WERI-Rb-1 (cell line): ENCODE measurements around the gene PPP6R1.

Experiments
- DNase-seq: peaks from one replicate; pipeline ENCODE4 v3.0.0-alpha.2; 2020
- H3K27ac ChIP-seq: fragments of 250-450 bp; sonication (Bioruptor Pico); 2 replicates; pipeline ENCODE4 v1.5.1; 2020; ENCODE audit warnings: mild to moderate bottlenecking, moderate library complexity
- H3K27me3 ChIP-seq: fragments of 250-450 bp; sonication (Bioruptor Pico); 2 replicates; pipeline ENCODE4 v1.5.1; 2021; ENCODE audit warnings: mild to moderate bottlenecking, low read depth, moderate library complexity; ENCODE audit not compliant: insufficient read depth, severe bottlenecking
- H3K36me3 ChIP-seq: fragments of 250-450 bp; sonication (Bioruptor Pico); 2 replicates; pipeline ENCODE4 v1.5.1; 2020; ENCODE audit warnings: mild to moderate bottlenecking, moderate library complexity
- H3K4me3 ChIP-seq: 2 replicates; pipeline ENCODE4 v1.5.1; 2011; ENCODE audit warnings: low read depth, mild to moderate bottlenecking, control low read depth, low read length
- H3K9me3 ChIP-seq: fragments of 250-450 bp; sonication (Bioruptor Pico); 2 replicates; pipeline ENCODE4 v1.5.1; 2021; ENCODE audit warnings: mild to moderate bottlenecking, moderate library complexity; ENCODE audit not compliant: severe bottlenecking
- CTCF ChIP-seq: IDR thresholded peaks from 2 replicates; pipeline ENCODE4 v1.5.1; 2011; ENCODE audit warnings: low read depth, mild to moderate bottlenecking, control low read depth, inconsistent platforms, low read length

PPP6R1 gene, protein sequence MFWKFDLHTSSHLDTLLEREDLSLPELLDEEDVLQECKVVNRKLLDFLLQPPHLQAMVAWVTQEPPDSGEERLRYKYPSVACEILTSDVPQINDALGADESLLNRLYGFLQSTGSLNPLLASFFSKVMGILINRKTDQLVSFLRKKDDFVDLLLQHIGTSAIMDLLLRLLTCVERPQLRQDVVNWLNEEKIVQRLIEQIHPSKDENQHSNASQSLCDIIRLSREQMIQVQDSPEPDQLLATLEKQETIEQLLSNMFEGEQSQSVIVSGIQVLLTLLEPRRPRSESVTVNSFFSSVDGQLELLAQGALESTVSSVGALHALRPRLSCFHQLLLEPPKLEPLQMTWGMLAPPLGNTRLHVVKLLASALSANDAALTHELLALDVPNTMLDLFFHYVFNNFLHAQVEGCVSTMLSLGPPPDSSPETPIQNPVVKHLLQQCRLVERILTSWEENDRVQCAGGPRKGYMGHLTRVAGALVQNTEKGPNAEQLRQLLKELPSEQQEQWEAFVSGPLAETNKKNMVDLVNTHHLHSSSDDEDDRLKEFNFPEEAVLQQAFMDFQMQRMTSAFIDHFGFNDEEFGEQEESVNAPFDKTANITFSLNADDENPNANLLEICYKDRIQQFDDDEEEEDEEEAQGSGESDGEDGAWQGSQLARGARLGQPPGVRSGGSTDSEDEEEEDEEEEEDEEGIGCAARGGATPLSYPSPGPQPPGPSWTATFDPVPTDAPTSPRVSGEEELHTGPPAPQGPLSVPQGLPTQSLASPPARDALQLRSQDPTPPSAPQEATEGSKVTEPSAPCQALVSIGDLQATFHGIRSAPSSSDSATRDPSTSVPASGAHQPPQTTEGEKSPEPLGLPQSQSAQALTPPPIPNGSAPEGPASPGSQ

GRCh38 chr19:55258828-55259539 is at the start of gene PPP6R1:
TSS of gene PPP6R1 (minus strand) at chr19:55259017. CDS start at chr19:55247103, 11,914 bp downstream.
- no peak for TF ChIP-seq CTCF
- H3K27ac ChIP-seq = peak within 1 kb of the TSS; percentile 98

GRCh38 chr19:55308281-55308680 is 49.5 kb upstream of the PPP6R1 start:
- H3K4me3 ChIP-seq = no peak overlapping the region
- peaks cover 48% of the 10 kb centered on the region for H3K36me3 ChIP-seq
- no peak for DNase-seq
- no peak overlapping the region for H3K27ac ChIP-seq
- no peak for TF ChIP-seq CTCF
- H3K27me3 ChIP-seq = no peaks in the 10 kb centered on the region
- H3K9me3 ChIP-seq = no peaks in the 10 kb centered on the region

More at GRCh38 chr19:55258828-55259539, at the start of gene PPP6R1:
- H3K27me3 ChIP-seq = no peaks in the 10 kb centered on the region
- peak; percentile 97 for DNase-seq
- no peaks in the 10 kb centered on the region for H3K9me3 ChIP-seq
- H3K4me3 ChIP-seq = peak within 1 kb of the TSS; percentile 87
- H3K36me3 ChIP-seq = peaks cover 37% of the 10 kb centered on the region

DNA sequence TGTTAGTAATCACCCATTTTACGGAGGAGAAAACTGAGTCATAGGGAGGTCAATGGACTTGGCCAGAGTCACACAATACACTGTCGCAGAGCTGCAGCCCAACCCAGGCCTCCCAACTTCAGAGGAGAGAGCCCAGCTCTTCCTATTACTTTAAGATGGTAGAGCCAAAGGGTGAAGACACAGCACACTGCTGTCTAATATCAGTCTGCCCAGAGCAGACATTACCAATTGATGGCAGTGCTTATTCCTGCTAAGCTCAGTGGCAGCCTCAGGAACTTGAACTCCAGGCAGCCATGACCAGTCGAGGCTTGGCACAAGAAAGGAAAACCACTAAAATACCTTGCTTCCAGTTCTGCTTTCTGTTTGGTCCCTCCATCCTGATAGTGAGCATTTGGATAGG is 47.9 kb upstream of the PPP6R1 start:
- no peak for TF ChIP-seq CTCF
- H3K4me3 ChIP-seq = no peak overlapping the region
- no peaks in the 10 kb centered on the region for H3K27me3 ChIP-seq
- H3K36me3 ChIP-seq = peaks cover 56% of the 10 kb centered on the region
- no peak overlapping the region for H3K27ac ChIP-seq
- H3K9me3 ChIP-seq = no peaks in the 10 kb centered on the region
- DNase-seq = no peak

DNA sequence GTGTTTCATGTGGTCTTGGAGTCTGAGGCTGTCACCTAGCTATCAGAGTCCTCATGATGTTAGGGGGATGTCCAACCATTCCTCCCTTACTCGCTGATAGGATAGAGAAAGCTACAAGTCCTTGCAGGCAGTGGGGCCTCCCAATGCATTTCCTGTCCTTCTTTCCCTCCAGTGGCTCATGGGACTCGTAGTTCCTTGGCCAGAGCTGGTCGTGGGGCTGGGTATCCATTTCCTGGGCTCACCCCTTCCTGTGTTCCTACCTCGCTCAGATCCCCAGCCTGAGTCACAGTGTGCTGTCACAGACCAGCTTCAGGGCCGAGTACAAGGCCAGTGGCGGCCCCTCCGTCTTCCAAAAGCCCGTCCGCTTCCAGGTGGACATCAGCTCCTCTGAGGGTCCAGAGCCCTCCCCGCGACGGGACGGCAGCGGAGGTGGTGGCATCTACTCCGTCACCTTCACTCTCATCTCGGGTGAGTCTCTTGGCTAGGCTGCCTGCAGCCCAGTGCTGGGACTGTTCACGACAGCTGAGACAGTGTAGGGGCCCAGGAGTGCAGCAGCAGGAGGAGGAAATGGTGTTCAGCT is 47.3 kb upstream of the PPP6R1 start:
- no peak overlapping the region for H3K4me3 ChIP-seq
- no peak overlapping the region for H3K27ac ChIP-seq
- no peaks in the 10 kb centered on the region for H3K9me3 ChIP-seq
- no peaks in the 10 kb centered on the region for H3K27me3 ChIP-seq
- no peak for DNase-seq
- H3K36me3 ChIP-seq = peaks cover 61% of the 10 kb centered on the region
- no peak for TF ChIP-seq CTCF

- Histone ChIP-seq H3K9me3 (no peaks in the 10 kb centered on the region), H3K27ac (no peak overlapping the region), H3K36me3 (peaks cover 63% of the 10 kb centered on the region), H3K4me3 (no peak overlapping the region), H3K27me3 (no peaks in the 10 kb centered on the region)
- TF ChIP-seq CTCF = no peak
- DNase-seq = peak; percentile 60
These were observed 46.7 kb upstream of the PPP6R1 start for GRCh38 chr19:55305491-55305890.
